ENCODE data around the gene FTH1.

FTH1 gene

DNA sequence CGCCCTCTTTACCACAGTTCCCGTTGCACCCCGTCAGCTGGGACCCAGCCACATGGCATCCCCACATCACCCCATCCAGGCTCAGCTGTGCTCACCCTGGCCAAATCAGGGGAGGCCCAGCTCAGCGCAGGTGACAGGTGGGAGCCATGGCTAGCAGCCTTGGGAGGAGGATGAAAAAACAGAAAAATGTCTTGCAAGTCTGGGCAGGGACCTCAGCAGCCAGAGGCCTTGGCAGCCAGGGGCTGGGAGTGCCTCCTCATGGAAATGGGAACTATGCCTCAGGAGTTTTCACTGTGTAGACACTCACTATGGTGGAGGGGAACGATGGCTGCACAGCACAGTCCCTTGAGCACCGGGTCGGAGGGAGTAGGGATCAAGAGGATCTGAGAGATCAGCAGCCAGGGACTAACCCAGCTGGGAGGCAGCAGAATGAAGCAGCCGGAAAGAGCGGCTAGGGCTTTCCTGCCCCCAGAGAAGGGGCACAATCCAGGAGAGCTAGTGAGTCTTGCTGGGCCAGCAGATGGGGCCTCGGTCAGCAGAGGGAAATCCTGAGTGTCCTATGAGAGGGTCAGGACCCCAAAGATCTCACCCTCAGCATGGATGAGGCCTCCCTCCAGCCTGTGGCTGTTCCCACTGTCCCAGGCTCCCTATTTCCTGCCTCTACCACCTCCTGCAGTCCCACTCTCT lies 6.2 kb upstream of the FTH1 start:
- DNase-seq (ENCODE audit: low read depth) = peak; percentile 94
- TF ChIP-seq, protein P1, sequence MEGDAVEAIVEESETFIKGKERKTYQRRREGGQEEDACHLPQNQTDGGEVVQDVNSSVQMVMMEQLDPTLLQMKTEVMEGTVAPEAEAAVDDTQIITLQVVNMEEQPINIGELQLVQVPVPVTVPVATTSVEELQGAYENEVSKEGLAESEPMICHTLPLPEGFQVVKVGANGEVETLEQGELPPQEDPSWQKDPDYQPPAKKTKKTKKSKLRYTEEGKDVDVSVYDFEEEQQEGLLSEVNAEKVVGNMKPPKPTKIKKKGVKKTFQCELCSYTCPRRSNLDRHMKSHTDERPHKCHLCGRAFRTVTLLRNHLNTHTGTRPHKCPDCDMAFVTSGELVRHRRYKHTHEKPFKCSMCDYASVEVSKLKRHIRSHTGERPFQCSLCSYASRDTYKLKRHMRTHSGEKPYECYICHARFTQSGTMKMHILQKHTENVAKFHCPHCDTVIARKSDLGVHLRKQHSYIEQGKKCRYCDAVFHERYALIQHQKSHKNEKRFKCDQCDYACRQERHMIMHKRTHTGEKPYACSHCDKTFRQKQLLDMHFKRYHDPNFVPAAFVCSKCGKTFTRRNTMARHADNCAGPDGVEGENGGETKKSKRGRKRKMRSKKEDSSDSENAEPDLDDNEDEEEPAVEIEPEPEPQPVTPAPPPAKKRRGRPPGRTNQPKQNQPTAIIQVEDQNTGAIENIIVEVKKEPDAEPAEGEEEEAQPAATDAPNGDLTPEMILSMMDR (IDR thresholded peaks at IDR 0.05; ENCODE audit: insufficient read depth, low read depth, low read length, missing control alignments) = peak; percentile 14
- no peak overlapping the region for H3K4me3 ChIP-seq (ENCODE audit: low read length)

- peak; percentile 97 for DNase-seq (ENCODE audit: low read depth)
- H3K4me3 ChIP-seq (ENCODE audit: low read length) = peak overlapping the region; percentile 4
- TF ChIP-seq, protein P1 (IDR thresholded peaks at IDR 0.05; ENCODE audit: insufficient read depth, low read depth, low read length, missing control alignments) = no peak
Measured at GRCh38 chr11:61972672-61973475, 5.4 kb upstream of the FTH1 start.

- TF ChIP-seq, protein P1 (IDR thresholded peaks at IDR 0.05; ENCODE audit: insufficient read depth, low read depth, low read length, missing control alignments) = no peak
- DNase-seq (ENCODE audit: low read depth) = no peak
- H3K4me3 ChIP-seq (ENCODE audit: low read length) = peak overlapping the region; percentile 4
Measured at GRCh38 chr11:61972112-61972671, 4.8 kb upstream of the FTH1 start.

GRCh38 chr11:61971248-61972111 lies 4.0 kb upstream of the FTH1 start:
- TF ChIP-seq, protein P1 (IDR thresholded peaks at IDR 0.05; ENCODE audit: insufficient read depth, low read depth, low read length, missing control alignments) = no peak
- no peak overlapping the region for H3K4me3 ChIP-seq (ENCODE audit: low read length)
- DNase-seq (ENCODE audit: low read depth) = peak; percentile 92

DNA sequence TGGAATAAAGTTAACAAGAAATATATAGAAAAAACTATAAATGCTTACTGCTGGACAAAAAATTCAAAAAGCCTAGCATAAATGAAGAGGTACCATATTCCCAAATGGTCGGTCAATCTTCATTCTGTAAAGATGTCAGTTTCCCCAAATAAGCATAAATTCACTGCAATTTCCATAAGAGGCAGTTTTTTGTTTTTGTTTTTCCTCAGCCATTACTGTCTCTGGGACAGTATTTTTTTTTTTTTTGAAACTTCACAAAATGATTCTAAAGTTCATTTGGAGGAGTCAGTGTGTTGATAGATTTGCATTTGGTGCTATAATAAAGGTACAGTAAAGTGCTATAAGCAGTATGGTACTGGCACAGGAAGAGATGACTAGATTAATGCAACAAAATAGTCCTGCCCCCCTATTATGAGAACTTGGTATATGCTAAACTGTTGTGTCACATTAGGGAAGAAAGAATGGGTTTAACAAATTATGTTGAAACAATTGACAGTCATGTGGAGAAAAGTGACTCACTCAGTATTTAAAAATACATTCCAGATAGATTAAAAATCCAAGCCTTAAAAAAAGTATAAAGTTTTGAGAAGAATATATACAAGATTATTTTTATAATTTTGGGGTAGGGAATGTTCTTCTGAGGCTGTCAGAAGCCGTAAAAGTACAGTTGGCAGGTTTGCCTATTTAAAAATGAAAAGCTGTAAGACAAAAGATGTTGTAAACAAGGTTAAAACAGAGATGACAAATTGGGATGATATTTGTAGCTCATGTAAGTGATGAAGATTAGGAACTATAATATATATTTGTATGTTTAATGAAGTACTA lies 2.6 kb upstream of the FTH1 start:
- no peak overlapping the region for H3K4me3 ChIP-seq (ENCODE audit: low read length)
- TF ChIP-seq, protein P1 (IDR thresholded peaks at IDR 0.05; ENCODE audit: insufficient read depth, low read depth, low read length, missing control alignments) = no peak
- peak; percentile 89 for DNase-seq (ENCODE audit: low read depth)

DNA sequence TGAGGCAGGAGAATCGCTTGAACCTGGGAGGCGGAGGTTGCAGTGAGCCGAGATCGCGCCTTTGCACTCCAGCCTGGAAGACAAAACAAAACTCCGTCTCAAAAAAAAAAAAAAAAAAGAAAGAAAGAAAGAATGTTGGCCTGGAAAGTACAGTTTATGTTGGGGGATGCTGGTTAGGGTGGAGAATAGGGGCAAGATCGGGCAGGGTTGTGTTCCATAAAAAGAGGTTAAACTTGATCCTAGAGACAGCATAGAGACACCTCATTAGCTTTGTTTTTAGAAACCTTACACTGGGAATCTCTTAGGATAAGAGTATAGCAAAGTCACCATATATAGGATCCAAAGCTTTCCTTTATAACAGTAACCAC lies 1.9 kb upstream of the FTH1 start:
- TF ChIP-seq, protein P1 (IDR thresholded peaks at IDR 0.05; ENCODE audit: insufficient read depth, low read depth, low read length, missing control alignments) = no peak
- peak; percentile 30 for DNase-seq (ENCODE audit: low read depth)
- no peak overlapping the region for H3K4me3 ChIP-seq (ENCODE audit: low read length)
